Measurements from ENCODE around the gene TRABD. TPM values are rescaled to one million over a fixed set of nuclear protein-coding genes. Genes with fewer than 3 reads are reported as not detected.

TRABD gene
- total RNA-seq, 2 donors from 2014 or later, result 82.8 to 110 TPM

DNA sequence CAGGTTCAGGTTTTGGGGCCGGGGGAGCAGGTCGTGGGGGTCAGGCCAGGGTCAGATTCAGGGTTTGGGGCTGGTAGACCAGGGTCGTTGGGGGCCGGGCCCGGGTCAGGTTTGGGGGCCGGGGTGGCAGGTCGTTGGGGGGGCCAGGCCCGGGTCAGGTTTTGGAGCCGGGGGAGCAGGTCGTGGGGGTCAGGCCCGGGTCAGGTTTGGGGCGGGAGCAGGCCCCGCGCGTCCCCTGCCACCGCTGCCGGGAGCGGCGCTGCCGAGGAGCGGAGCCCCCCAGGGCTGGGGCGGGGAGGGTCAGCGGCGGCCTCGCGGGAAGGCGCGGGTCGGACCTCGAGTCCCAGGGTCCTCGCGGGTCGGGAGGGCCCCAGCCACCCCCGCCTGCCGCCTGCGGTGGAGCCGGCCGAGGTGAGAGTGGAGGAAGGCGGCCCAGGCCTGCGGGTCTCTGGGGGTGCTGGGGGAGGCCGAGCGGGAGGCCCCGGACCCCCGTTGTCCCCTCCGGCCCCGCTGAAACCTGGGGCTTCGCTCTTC, 535 bp downstream of the TRABD start:
- intact Hi-C loops (cut with DNase I), result no loop called here
- 1% methylated on average over 33 of the region's 47 CpGs; no CpG with 5 or more reads in 1 of the 2 donors for WGBS, 2 donors
- Histone ChIP-seq H3K4me1 (peaks cover 77% of the 10 kb centered on the region), H3K27ac (peak overlapping the region; percentile 71 to 77 (median 74)), H3K4me3 (peak overlapping the region; percentile 67 to 87), H3K27me3 (no peaks in the 10 kb centered on the region), H3K9me3 (no peaks in the 10 kb centered on the region), H3K36me3 (replicated peaks in 1 of 2; ENCODE audit: insufficient read depth in 1 of 2, low read depth in 2 of 2) (no peaks in the 10 kb centered on the region)
- no peak for ATAC-seq
- TF ChIP-seq POLR2A (IDR thresholded peaks at IDR 0.05), result no peak
- TF ChIP-seq, protein P1, sequence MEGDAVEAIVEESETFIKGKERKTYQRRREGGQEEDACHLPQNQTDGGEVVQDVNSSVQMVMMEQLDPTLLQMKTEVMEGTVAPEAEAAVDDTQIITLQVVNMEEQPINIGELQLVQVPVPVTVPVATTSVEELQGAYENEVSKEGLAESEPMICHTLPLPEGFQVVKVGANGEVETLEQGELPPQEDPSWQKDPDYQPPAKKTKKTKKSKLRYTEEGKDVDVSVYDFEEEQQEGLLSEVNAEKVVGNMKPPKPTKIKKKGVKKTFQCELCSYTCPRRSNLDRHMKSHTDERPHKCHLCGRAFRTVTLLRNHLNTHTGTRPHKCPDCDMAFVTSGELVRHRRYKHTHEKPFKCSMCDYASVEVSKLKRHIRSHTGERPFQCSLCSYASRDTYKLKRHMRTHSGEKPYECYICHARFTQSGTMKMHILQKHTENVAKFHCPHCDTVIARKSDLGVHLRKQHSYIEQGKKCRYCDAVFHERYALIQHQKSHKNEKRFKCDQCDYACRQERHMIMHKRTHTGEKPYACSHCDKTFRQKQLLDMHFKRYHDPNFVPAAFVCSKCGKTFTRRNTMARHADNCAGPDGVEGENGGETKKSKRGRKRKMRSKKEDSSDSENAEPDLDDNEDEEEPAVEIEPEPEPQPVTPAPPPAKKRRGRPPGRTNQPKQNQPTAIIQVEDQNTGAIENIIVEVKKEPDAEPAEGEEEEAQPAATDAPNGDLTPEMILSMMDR (IDR thresholded peaks at IDR 0.05), result no peak
- peak in 1 of 4 donors; percentile 22 for DNase-seq

DNA sequence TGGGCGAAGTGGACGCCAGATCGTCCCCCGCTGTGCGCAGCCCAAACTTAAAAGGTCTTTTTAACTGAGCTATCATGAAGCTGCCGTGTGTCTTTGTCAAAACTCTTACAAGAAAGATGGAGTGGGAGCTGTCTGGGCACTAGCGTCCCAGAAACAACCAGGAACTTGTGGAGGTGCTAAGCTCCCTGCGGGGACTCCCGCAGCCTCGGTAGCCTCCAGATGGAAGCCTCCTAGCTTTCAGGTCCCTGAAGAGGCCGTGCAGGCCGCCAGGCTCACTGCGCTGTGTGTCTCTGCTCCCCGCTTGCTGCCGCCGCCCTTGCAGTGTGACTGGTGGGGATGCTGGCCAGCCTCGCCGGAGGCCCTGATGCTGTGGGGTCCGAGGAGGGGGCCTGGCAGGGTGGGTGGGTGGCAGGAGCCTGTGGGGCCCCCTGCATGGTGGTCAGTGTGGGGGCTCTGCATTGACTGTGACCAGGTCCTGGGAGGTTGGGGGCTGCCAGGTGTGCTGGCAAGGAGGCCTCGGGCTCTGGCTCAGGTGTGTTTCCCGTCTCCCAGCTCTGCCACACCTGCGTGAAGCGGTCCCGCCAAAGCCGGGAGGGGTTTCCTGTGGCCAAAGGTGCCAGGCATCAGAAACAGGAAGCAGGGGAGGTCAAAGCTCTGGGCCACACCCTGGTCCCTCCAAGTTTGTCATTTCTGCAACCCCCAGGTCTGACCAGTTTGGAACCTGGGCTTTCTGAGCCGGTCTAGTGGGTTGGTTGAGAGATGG, 1.2 kb downstream of the TRABD start:
- peaks cover 84% of the 10 kb centered on the region for H3K4me1 ChIP-seq
- WGBS, 2 donors, result 27 to 41% methylated on average over 12 to 26 of the region's 26 CpGs
- TF ChIP-seq, protein P1 (IDR thresholded peaks at IDR 0.05), result no peak
- peak in 2 of 3 donors; percentile 11 to 45 for TF ChIP-seq POLR2A (IDR thresholded peaks at IDR 0.05)
- H3K27ac ChIP-seq, result peak overlapping the region; percentile 71 to 77 (median 74)
- no peaks in the 10 kb centered on the region for H3K36me3 ChIP-seq (replicated peaks in 1 of 2; ENCODE audit: insufficient read depth in 1 of 2, low read depth in 2 of 2)
- H3K4me3 ChIP-seq, result peak overlapping the region; percentile 67 to 87
- H3K9me3 ChIP-seq, result no peaks in the 10 kb centered on the region
- no peak for ATAC-seq
- intact Hi-C loops (cut with DNase I), result no loop called here
- peak in 1 of 4 donors; percentile 56 for DNase-seq
- H3K27me3 ChIP-seq, result no peaks in the 10 kb centered on the region

DNA sequence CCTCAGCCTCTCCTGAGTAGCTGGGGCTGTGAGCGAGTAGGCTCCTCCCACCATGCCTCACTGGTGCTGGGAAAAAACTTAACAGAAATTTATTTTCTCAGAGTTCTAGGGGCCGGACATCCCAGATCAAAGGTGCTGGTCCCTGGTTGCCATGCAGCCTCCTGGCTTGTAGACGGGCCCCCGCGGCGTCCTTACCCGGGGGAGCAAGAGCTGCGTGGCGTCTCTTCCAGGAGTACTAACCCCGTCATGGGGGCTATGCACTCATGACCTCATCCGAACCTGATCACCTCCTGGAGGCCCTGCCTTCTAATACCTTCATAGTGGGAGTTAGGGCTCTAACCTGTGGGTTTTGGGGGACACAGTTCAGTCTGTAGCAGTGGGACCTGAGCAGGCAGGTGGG, 2.6 kb downstream of the TRABD start:
- Histone ChIP-seq H3K4me1 (peaks cover 84% of the 10 kb centered on the region), H3K27ac (peak overlapping the region in 1 of 4 donors; percentile 78), H3K9me3 (no peaks in the 10 kb centered on the region), H3K27me3 (no peaks in the 10 kb centered on the region), H3K4me3 (no peak overlapping the region), H3K36me3 (replicated peaks in 1 of 2; ENCODE audit: insufficient read depth in 1 of 2, low read depth in 2 of 2) (no peaks in the 10 kb centered on the region)
- no peak for TF ChIP-seq POLR2A (IDR thresholded peaks at IDR 0.05)
- TF ChIP-seq, protein P1 (IDR thresholded peaks at IDR 0.05), result no peak
- 93 to 94% methylated on average over 11 of the region's 11 CpGs for WGBS, 2 donors
- ATAC-seq (no peak), DNase-seq (peak in 1 of 4 donors; percentile 12)
- intact Hi-C loops (cut with DNase I), result no loop called here

- peaks cover 84% of the 10 kb centered on the region for H3K4me1 ChIP-seq
Measured at GRCh38 chr22:50189184-50189848, 3.6 kb downstream of the TRABD start.

More at GRCh38 chr22:50189184-50189848, 3.6 kb downstream of the TRABD start:
- H3K4me3 ChIP-seq, result no peak overlapping the region
- intact Hi-C loops (cut with DNase I), result no loop called here
- peak overlapping the region; percentile 78 to 88 (median 85) for H3K27ac ChIP-seq
- DNase-seq (peak; percentile 78 to 91 (median 84)), ATAC-seq (no peak)
- no peaks in the 10 kb centered on the region for H3K27me3 ChIP-seq
- no peaks in the 10 kb centered on the region for H3K9me3 ChIP-seq
- H3K36me3 ChIP-seq (replicated peaks in 1 of 2; ENCODE audit: insufficient read depth in 1 of 2, low read depth in 2 of 2), result no peaks in the 10 kb centered on the region
- TF ChIP-seq, protein P1 (IDR thresholded peaks at IDR 0.05), result no peak
- no peak for TF ChIP-seq POLR2A (IDR thresholded peaks at IDR 0.05)
- WGBS, 2 donors, result 43 to 54% methylated on average over 8 to 20 of the region's 20 CpGs
